Measurements from ENCODE around the gene MISP3.

Gene MISP3

DNA sequence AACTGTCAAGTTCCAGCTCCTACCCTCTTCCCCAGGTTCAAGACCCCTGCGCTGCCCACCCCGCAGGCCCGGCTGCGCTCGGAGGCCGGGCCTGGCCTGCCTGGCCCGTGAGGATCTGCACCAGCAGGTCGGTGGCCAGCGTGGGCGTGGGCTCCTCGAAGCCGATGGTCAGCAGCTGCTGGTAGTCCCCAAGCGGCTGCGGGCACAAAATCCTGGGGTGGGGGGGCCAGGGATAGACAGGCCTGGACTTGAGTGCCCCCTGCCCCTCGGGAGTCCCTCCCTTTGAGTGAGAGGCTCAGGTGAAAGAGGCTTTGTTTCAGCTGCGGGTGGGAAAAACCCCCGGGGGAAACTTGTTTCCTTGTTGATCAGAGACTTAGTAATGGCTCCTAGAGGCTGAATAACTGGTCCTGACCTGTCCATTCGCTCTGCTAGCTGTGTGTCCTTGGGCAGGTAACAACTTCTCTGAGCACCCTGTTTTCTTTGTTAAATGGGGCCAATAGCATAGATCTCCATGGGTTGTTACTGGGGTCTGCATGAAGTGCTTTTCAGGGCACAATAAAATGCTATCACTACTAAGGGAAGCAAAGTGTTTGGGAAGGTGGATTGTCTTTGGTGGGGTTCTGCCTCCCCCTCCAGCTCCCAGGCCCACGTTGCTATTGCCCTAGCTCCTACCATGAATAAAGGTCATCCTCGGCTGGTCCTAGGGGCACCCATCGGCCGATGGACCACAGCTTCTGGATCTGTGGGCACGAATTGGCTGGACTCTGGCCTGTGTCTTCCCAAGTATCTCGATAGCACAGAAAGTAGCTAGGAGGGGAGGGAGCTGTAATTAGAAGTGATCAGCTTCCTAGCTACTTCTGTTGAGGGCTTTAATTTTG lies 9.4 kb downstream of the MISP3 start:
- DNase-seq: no peak

DNA sequence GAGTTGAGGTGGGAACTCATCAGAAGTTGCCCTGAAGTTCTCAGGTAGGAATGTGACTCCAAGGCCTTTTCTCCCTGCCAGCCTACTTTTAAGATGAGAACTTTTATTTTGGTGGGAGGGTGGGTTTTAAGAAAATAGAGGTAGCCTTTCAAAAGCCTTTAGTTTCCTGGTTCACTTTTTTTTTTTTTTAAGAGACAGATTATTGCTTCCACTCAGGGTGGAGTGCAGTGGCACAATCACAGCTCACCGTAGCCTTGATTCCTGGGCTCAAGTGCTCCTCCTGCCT lies 10.0 kb downstream of the MISP3 start:
- no peak for DNase-seq

DNA sequence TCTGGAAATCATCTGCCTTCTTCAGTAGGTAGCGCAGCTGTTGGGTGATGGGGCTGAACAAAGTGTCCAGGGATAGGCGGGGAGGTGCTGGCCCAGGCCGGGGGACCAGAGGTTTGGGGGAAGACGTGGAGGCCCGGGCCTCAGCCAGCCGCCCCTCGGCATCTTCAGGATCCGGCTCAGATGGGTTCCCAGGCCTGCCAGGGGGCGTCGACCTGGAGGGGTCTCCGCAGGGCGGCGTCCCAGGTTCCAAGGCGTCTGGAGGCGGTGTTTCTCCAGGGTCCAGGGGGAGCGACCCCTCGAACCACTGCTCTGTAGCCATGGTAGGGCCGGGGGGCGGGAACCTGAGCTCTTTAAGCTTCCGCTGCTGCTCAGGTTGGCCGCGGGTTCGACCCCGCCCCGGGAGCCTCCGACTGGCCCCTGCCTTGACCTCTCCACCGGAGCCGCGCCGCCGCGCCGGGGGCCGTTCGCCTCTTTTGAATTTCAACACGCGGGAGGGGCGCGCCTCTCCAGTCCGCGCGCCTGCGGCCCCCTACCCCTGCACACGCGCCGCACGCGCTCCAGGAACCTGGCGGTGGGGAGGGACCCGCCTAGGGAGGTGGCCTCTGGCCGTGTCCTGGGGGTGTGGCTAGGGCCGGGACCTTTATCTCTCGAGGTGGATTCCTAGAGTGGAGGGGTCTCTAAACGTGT lies 12.9 kb downstream of the MISP3 start, which contains the start of gene C19orf67:
TSS of gene C19orf67 (minus strand) at position 475 of the 687 bp plus-strand sequence. CDS start at position 319, 156 bp downstream.
- no peak for DNase-seq

DNA sequence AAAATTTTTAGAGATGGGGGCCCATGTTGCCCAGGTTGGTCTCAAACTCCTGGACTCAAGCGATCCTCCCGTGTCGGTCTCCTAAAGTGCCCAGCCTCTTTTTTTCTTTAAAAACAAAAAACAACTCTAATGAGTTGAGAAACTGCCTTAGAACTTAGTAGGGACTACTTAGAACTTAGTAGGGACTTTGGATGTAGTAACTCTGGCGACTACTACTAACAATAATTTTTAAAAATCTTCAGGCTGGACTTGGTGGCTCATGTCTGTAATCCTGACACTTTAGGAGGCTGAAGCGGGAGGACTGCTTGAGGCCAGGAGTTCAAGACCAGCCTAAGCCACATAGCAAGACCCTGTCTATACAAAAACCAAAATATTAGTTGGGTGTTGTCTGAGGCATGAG lies 13.5 kb downstream of the MISP3 start:
- no peak for DNase-seq

DNA sequence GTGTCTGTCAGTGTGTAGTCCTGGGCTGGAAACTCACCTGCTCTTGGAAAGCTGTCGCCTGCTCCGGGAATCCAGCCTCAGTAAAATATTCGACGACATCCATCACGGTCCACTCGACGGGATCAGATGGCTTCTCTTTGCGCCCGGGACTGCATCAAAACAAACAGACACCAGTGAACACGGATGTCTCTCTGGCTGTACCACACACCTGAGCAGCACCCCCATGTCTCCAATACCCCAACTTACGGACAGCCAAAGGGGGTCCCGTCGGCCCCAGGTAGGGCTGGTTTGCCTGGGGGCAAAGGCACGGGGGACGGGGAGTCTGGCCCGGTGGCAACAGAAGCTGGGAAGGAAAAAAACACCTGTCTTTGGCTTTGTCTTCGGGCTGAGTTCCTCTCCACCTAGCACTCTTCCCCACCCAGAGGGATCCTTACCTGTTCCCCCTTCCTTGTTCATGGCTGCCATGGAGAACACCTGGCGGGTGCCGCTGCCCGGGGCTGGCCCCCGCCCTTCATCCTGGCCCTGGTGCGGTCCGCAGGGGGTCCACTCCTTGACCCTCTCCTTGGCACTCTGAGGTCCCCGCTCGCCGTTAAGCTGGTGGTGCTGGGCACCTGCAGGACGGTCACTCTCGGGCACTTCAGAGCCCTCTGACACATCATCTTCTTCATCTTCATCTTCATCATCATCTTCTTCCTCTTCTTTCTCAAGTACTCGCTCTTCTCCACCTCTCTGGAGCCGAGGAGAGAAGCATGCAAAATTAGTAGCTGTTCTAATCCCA lies 16.2 kb downstream of the MISP3 start:
- no peak for DNase-seq

DNA sequence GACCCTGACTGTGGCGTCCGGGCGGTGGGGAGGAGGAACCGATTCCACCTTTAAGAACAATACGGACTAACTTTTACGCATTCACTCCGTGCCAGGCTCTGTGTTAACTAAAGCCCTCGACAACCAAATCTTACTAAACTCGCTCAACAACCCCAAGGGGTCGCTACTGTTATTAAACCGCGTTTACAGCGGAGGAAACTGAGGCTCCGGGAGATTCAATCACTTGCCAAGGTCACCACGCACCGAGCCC lies 16.8 kb downstream of the MISP3 start:
- DNase-seq: no peak

DNA sequence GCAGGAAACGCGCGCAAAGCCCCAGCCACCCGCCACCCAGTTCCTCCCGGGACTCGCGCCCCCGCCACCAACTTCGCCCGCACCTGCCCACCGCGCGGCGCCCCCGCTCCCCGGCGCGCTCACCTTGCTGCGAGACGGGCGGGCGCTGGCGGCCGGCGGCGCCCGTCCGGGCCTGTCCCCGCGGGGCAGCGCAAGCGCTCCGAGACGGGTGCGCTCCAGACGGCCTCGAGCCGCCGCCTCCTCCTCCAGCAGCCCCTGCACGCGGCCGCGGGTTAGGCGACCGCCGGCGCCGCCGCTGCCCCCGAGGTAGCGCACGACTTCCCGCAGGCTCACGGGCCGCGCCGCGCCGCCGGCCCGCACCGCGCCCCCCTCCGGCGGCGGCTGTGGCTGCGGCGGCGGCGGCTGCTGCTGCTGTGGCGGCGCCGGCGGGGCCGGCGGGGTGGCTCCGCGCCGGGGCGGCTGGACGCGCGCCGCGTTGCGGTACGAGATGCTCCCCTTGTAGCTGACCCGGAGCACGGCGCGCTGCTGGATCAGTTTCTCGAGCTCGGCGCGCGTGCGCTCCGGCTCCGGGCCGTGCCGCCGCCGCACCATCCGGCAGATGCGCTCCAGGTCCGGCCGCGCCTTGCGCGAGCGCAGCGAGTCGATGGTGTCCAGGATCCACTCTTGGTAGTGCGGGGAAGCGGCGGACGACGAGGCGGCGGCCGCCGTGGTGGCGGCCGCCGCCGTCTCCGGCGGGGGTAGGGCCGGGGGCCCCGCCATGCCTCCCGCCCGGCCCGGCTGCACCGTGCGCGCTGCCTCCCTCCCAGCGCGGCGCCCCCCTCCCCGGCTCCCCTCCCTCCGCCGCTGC lies 17.3 kb downstream of the MISP3 start:
- DNase-seq: peak in 1 of 2 experiments; percentile 62

DNA sequence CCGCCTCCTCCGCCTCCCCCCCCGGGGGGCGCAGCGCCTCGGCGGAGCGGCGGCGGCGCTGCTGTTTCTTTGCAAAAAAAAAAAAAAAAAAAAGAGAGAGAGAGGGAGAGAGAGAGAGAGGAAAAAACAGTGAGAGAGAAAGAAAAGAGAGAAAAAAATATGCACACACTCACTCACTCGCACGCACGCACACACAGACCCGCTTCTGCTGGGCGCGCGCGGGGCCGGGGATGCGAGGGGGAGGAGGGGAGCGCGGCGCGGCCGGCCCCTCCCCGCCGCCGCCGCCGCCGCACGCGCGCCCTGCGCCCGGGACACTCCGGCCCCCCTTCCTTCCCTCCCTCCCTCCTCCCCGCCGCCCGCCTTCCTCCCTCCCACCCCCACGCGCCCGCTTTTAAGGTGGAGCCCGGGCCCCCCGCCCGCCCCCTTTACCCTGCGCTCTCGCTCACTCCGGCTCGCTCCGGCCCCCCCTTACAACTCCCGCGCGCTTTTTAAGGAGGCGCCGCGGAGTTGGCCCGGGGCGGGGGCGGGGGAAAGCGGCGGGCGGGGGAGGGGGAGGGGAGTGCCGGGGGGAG lies 18.0 kb downstream of the MISP3 start, which contains the start of gene SAMD1:
TSS of gene SAMD1 (minus strand) at position 243 of the 572 bp plus-strand sequence.
- DNase-seq: peak; percentile 82 to 86

DNA sequence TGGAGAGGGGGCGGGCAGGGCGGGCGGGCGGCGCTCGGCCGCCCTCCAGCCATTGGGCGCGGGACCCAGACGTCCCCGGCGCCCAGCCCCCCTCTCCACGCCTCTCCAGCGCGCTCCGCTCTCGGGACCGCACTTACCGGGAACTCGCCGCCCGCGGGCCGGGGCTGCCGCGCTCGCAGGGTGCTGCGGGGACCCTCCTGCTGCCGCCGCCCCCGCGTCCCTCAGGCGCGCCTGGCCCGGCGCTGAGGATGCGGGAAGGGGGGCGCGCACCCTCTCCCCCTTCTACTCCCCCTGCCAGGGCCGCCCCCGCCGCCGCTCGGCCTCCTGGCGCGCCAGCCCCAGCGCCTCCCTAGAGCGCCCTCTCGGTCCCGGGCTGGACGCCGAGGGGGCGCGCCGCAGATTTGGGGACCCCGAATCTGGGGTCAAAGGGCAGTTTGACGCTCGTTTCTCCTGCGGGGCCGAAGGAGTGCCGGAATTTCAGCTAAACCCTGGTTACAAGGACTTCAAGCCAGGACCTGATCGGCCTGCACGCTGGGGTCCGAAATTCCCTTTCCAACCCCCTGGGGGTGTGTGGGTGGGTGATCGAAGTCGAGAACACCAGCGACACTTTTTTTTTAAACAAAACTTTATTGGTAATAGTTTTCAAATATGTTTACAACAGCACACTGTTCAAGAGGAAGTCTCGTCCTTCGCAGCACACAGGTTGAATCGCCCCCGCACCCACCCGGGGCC lies 18.7 kb downstream of the MISP3 start:
- DNase-seq: peak; percentile 42 to 71

DNA sequence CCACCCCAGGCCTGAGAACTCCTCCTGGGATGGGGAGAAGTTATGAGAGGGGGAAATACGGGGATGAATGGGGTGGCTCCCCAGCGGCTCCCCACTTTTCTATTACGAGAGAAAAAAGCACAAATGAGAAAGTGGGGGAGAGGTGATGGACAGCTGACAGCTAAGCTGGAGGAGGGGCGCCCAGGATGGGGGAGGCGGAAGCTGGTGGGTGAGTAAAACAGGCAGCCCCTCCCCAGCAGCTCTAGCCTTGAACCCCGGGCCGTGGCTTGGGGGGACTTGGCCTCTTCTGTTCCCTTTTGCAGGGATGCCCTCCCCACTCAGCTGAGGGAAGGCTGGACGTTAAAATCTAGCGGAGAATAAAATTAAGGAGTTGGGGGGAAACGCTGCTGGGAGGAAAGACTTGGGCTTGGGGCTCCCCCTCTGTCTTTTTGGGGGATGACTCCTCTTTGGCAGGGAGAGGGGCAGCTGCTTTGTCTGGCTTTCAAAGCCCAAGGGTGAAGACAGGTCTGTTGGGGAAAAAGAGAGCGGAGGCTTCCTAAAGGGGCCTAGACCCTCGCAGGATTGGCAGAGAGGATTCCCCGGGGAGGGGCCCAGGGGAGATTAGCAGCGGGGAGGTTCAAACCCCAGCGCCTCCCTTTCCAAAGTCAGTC lies 19.4 kb downstream of the MISP3 start:
- DNase-seq: peak in 1 of 2 experiments; percentile 22

DNA sequence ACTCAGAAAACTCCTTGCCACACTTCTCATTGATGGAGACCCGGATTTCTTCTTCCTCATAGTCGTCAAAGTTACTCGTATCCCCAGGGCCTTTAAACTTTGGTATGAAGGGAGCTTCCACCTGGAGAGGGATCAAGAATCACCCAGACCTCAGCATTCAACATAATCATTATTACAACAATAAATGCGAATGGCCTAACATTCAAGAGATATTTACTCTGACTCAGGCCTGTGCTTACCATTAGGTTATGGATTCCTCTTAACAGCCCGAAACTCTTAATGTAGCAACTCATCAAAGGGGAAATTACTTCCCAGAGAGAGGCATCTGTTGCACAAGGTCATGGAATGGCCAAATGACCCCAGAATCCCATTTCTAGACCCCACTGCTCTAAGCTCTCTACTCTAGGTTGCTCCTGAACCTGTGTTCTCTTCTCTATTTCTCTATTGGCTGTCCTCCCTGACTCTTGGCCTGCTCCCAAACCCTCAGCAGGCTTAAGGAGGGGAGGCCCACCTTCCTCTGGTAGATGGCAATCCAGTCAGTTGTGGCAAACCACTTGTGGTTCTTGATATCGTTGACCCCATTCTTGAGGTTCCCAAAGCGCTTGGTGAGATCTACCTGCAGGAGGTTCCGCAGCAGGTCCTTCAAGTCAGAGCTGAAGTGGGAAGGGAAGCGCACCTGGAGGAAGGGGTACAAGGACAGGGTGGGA lies 20.7 kb downstream of the MISP3 start:
- DNase-seq: no peak

DNA sequence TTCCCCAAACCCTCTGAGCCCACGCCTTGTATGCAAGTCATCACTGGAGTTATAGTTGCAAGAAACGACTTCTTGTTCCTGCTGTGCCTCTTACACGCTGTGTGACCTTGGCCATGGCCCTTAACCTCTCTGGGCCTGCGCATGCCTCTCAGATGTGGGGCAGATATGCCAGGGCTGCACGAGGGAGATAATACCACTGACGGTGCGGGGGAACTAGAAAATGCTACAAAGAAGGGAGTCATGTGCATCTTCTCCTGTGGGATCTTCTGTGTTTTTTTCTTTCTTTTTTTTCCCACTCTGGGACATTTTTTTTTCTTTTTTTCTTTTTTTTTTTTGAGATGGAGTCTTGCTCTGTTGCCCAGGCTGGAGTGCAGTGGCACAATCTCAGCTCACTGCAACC lies 22.3 kb downstream of the MISP3 start:
- no peak for DNase-seq

DNA sequence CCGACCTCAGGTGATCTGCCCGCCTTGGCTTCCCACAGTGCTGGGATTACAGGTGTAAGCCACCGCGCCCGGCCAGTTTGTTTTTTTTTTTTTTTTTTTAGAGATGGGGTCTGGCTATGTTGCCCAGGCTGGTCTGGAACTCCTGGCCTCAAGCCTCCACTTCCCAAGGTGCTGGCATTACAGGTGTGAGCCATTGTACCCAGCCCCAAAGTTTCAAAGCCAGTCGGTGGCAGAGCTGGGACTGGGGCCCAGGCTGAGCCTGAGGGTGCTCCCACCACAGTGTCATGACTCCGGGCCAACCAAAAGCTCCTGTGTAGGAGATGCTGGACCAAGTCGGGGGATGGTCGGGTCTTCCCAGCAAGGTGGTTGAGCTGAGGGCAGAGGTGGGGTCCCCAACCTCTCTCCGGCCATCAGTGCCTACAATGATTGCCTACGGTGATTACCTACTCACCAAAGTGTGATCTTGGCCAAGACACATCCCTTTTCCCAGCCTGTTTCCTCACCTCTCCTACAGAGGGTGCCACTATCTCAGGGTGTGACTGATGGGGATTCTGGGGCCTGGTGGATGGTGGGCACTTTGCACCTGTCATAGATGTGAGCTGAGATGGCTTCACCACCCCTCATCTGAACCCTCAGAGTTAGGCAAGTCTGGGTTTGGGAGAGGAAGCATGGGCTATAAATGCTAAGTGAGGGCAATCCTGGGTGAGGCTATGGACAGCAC lies 23.8 kb downstream of the MISP3 start:
- DNase-seq: no peak

DNA sequence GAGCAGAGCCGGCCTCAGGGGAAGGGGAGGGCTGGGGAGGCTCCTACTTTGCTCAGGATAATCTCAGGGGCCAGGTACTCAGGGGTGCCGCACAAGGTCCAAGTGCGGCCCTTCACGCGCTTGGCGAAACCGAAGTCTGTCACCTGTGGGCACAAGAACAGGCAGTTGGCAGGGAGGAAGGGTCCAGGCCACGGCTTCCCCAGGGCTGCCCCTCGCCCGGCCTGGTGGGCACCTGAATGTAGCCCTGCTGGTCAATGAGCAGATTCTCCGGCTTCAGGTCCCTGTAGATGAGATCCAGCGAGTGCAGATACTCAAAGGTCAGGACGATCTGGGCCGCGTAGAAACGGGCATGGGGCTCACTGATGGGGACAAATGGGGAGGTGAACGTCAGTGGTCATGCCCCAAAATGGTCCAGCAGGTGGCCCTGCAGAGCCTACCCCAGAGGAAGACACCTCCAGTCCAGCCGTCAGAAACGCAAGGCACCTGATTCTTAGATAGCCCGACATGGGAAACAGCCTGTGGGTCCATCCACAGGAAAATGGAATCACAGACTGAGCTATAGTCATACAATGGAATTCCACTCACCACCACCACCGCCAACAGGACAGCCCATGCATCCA lies 25.1 kb downstream of the MISP3 start:
- DNase-seq: peak in 1 of 2 experiments; percentile 11

DNA sequence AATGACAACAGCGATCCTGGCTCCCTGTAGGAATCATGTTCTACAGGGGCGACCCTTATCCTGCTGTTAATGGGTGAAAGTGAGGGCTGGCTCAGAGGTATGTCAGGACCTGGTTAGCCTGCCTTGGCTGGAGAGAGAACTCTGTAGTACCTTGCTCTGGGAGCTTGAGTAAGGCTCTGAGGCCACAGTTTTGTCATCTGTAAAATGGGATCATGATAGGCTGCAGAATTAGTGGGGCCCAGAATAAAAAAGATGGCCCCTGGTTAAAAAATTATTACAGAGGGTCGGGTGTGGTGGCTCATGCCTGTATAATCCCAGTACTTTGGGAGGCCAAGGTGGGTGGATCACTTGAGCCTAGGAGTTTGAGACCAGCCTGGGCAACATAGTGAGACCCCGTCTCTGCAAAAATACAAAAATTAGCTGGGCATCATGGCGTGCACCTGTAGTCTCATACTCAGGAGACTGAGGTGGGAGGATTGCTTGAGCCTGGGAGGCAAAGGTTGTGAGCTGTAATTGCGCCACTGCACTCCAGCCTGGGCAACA lies 28.5 kb downstream of the MISP3 start:
- DNase-seq: no peak

DNA sequence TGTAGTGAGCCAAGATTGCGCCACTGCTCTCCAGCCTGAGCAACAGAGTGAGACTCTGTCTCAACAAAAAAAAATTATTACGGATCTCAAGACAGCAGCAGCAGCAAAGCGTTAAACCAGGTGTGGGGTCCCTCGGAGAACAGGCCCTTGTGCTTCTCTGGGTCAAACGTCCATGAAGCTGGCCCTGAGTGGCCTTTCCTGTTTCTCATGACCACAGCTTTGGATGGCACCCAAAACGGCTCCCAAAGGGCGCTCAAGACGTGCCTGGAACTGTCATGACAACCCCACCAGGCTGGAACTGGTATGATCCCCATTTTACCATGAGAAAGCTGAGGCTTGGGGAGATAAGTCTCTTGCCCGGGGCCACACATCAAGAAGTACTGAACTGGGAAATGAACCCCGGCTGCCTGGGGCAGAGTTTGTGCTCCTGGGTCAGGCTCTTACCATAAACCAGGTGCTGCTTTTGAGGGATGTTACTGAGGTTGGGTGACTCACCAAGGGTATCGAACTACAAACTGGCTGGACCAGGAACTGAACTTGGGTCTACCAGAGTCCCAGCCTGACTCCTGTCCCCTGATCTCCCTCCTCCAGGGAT lies 29.6 kb downstream of the MISP3 start:
- DNase-seq: no peak

DNA sequence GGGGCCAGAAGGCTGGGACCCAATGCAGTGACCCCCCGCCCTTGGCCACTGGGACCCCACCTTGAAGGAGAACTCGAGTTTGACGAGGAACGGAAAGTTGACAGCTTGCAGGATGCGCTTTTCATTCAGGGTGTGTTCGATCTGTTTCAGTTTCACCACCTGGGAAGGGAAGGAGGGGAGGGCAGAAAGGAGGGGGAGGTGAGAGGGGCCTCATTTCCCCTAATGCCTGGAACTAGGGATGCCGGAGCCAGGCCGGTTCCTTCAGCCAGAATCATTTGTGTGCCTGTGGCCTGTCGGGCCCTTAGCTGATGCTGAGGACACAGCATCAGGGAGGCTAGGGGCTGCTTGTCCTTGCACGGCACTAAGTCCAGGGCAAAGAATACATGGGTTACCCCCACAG lies 30.2 kb downstream of the MISP3 start:
- DNase-seq: no peak

DNA sequence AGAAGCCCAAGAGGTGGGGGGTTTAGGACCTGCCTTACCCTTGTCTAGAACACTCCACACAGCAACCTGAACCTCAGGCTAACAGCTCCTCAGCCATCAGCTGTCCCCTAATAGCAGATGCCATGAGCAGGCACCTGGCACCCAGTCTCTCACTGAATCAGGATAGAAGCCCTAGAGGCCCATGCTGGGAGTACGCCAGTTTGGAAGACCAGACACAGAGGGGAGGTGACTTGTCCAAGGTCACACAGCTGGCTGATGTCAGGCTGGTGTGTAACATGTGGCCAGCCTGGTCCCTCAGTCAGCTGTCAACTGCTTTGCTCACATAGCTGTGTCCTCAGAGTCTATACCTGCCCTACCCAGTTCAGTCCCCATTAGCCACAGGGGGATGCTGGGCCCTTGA lies 30.7 kb downstream of the MISP3 start:
- no peak for DNase-seq

DNA sequence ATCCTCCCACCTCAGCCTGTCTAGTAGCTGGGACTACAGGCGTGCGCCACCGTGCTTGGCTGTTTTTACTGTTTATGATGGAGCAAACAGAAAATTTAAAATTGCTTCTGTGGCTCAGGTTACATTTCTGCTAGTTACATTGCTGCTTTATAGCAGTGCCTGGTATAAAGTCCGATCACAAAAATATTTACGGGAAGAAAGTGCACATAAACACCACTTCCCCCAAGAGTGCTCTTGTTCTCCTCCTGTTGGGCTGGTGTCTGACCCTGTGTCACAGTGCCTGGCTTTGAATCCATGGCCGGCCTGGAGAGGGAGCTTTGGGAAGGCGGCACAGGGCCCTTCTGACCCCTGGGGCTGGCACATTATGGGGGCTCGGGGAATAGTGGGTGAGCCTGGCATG lies 33.1 kb downstream of the MISP3 start:
- DNase-seq: no peak

All from NCI-H524 (cell line).